Peyer's patch (tissue), 4 donors: ENCODE measurements around the gene TOMM20.

Experiments
- POLR2A ChIP-seq, 2 donors: fragments of 450-650 bp; IDR thresholded peaks; one replicate each; pipeline ENCODE4 v1.5.1; 2017; ENCODE audit warnings: antibody characterized with exemption in 2 of 2, mild to moderate bottlenecking in 2 of 2, moderate library complexity in 2 of 2
- TF ChIP-seq, protein P1 (sequence below), 6 experiments: fragments of 450-650 bp in 4 of 6; fragments of 200-600 bp in 2 of 6; sonication (generic) in 1 of 6; IDR thresholded peaks; one replicate each; pipeline ENCODE4 v1.5.1; 2017 to 2019; ENCODE audit warnings: antibody characterized with exemption in 6 of 6, mild to moderate bottlenecking in 3 of 6, moderate library complexity in 1 of 6

DNA sequence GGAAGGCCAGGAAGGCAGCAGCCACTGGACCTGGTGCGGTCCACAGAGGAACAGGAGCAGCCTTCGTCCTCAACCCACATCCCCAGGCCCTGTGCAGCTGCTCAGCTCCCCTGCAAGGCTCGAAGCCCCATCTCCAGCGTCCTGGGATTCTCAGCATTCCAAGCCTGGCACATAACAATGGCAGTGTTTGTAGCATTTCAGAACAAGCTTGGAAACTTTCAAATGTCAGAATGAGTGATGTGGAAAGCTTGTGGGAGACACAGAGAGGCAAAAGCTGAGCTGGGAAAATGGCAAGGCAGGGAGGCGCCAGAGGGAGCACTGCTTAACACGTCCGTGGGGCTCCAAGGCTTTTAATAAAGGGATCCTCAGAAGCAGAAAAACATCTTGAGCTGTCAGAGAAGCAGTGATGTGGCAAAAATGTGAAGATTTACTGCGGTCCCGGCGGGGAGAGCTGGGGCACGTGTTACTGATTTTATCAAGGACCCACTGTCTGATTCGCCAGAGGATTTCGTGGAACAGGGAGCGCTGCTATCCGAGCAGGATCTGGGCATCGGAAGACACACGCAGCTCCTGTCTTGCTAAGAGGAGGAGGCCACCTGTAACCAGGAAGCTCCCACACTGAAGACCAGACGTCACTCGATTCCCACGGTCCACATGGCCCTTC is 38.1 kb downstream of the TOMM20 start:
- TF ChIP-seq, protein P1, sequence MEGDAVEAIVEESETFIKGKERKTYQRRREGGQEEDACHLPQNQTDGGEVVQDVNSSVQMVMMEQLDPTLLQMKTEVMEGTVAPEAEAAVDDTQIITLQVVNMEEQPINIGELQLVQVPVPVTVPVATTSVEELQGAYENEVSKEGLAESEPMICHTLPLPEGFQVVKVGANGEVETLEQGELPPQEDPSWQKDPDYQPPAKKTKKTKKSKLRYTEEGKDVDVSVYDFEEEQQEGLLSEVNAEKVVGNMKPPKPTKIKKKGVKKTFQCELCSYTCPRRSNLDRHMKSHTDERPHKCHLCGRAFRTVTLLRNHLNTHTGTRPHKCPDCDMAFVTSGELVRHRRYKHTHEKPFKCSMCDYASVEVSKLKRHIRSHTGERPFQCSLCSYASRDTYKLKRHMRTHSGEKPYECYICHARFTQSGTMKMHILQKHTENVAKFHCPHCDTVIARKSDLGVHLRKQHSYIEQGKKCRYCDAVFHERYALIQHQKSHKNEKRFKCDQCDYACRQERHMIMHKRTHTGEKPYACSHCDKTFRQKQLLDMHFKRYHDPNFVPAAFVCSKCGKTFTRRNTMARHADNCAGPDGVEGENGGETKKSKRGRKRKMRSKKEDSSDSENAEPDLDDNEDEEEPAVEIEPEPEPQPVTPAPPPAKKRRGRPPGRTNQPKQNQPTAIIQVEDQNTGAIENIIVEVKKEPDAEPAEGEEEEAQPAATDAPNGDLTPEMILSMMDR (IDR thresholded peaks at IDR 0.05): no peak
- no peak for TF ChIP-seq POLR2A (IDR thresholded peaks at IDR 0.05)
